HG02938 (cell line): ENCODE data around the gene SAMD13.

Experiments
- ATAC-seq: cut with Tn5 transposase; IDR thresholded peaks from one replicate; pipeline ENCODE4 v1.9.1; 2021; ENCODE audit warnings: mild to moderate bottlenecking, moderate library complexity; ENCODE audit not compliant: unreplicated experiment

Gene SAMD13

GRCh38 chr1:84370266-84370665 is 68.8 kb downstream of the SAMD13 start:
- ATAC-seq: no peak

- ATAC-seq: no peak
Observed at GRCh38 chr1:84370831-84371394, 69.4 kb downstream of the SAMD13 start.

GRCh38 chr1:84373436-84374141 is 72.1 kb downstream of the SAMD13 start:
- ATAC-seq: no peak

- no peak for ATAC-seq
Observed at GRCh38 chr1:84374991-84375696, 73.6 kb downstream of the SAMD13 start.

GRCh38 chr1:84376000-84376910 is 74.7 kb downstream of the SAMD13 start:
- no peak for ATAC-seq

GRCh38 chr1:84377480-84378095 is 76.1 kb downstream of the SAMD13 start:
- no peak for ATAC-seq

- no peak for ATAC-seq
Observed at GRCh38 chr1:84379138-84379916, 77.8 kb downstream of the SAMD13 start.

- no peak for ATAC-seq
Observed at GRCh38 chr1:84379917-84380180, 78.3 kb downstream of the SAMD13 start.

GRCh38 chr1:84382127-84382526 is 80.6 kb downstream of the SAMD13 start:
- ATAC-seq: no peak

GRCh38 chr1:84385347-84385746 is 83.8 kb downstream of the SAMD13 start:
- no peak for ATAC-seq

GRCh38 chr1:84386716-84387479 is 85.4 kb downstream of the SAMD13 start:
- ATAC-seq: no peak

- no peak for ATAC-seq
Observed at GRCh38 chr1:84387480-84388163, 86.1 kb downstream of the SAMD13 start.

GRCh38 chr1:84390226-84390625 is 88.7 kb downstream of the SAMD13 start:
- no peak for ATAC-seq

GRCh38 chr1:84398175-84399155 is 97.0 kb downstream of the SAMD13 start, which contains the start of gene DNASE2B:
Gene DNASE2B (plus strand): TSS chr1:84398484. CDS start chr1:84398565, 81 bp downstream.
- no peak for ATAC-seq
